IMR-90 (cell line): ENCODE results near the gene TPP1. TPM values are rescaled to one million over a fixed set of nuclear protein-coding genes. Genes with fewer than 3 reads are reported as not detected.

Source experiments
- ATAC-seq: fragments of 200-7000 bp; cut with Tn5 transposase; 2 replicates; pipeline ENCODE4 v1.9.1; 2020; ENCODE audit warnings: low read depth, mild to moderate bottlenecking, moderate library complexity
- BruUV-seq: library from RNA; stranded (reverse); fragments of 400-500 nt; replicated peaks from 2 replicates; lab custom pipeline; 2021; lab: Mats Ljungman, UMichigan
- CTCF ChIA-PET: fragments of 300-600 bp; formaldehyde crosslinking; extraction: SDS; loops from one replicate; lab custom pipeline; 2021; ENCODE audit warnings: antibody characterized with exemption; lab: Yijun Ruan, JAX
- POLR2A ChIA-PET: fragments of 300-600 bp; sonication (Branson Sonifier 250); formaldehyde crosslinking; loops from one replicate; lab custom pipeline; 2022; ENCODE audit warnings: antibody characterized with exemption; ENCODE audit not compliant: unreplicated experiment; lab: Charles Lee
- DNase-seq: peaks from one replicate; pipeline ENCODE4 v3.0.0; 2013
- H2AFZ ChIP-seq: replicated peaks from 2 replicates; pipeline ENCODE3; 2013; ENCODE audit warnings: low read length, mild to moderate bottlenecking; ENCODE audit not compliant: poor library complexity
- H2AK5ac ChIP-seq: 2 replicates; pipeline ENCODE4 v1.6.1; 2013; ENCODE audit warnings: low read depth, low read length, inconsistent platforms
- H2AK9ac ChIP-seq: replicated peaks from 2 replicates; pipeline ENCODE3; 2013; ENCODE audit warnings: mild to moderate bottlenecking, low read depth, low read length, moderate library complexity; ENCODE audit not compliant: poor library complexity
- H2BK120ac ChIP-seq: 2 replicates; pipeline ENCODE4 v1.6.1; 2013; ENCODE audit warnings: low read depth, low read length, inconsistent platforms
- H2BK15ac ChIP-seq: 3 replicates; pipeline ENCODE4 v1.6.1; 2013; ENCODE audit warnings: low read depth, low read length, inconsistent platforms
- H2BK20ac ChIP-seq: 2 replicates; pipeline ENCODE4 v1.6.1; 2013; ENCODE audit warnings: low read depth, mild to moderate bottlenecking, inconsistent platforms, low read length, moderate library complexity
- H2BK5ac ChIP-seq: 2 replicates; pipeline ENCODE4 v1.6.1; 2013; ENCODE audit warnings: mild to moderate bottlenecking, low read depth, low read length, inconsistent platforms; ENCODE audit not compliant: poor library complexity, severe bottlenecking
- H3K14ac ChIP-seq: replicated peaks from 2 replicates; pipeline ENCODE4 v1.6.1; 2013; ENCODE audit warnings: low read depth, low read length, inconsistent platforms
- H3K18ac ChIP-seq: 2 replicates; pipeline ENCODE4 v1.6.1; 2013; ENCODE audit warnings: low read depth, low read length, control low read depth
- H3K23ac ChIP-seq: 2 replicates; pipeline ENCODE4 v1.6.1; 2013; ENCODE audit warnings: low read depth, low read length, inconsistent platforms
- H3K27ac ChIP-seq: 2 replicates; pipeline ENCODE4 v1.5.1; 2013; ENCODE audit warnings: mild to moderate bottlenecking, control low read depth, low read length; ENCODE audit not compliant: insufficient read depth
- H3K27me3 ChIP-seq: 2 replicates; pipeline ENCODE4 v1.6.1; 2013; ENCODE audit warnings: low read length; ENCODE audit not compliant: control insufficient read depth, insufficient read depth
- H3K36me3 ChIP-seq: 2 replicates; pipeline ENCODE4 v1.6.1; 2013; ENCODE audit warnings: low read length, mixed read lengths; ENCODE audit not compliant: control insufficient read depth, insufficient read depth
- H3K4ac ChIP-seq: 2 replicates; pipeline ENCODE4 v1.6.1; 2013; ENCODE audit warnings: low read depth, low read length, inconsistent platforms
- H3K4me1 ChIP-seq: 2 replicates; pipeline ENCODE4 v1.6.1; 2013; ENCODE audit warnings: low read length, mixed read lengths; ENCODE audit not compliant: control insufficient read depth, insufficient read depth
- H3K4me2 ChIP-seq: 2 replicates; pipeline ENCODE4 v1.6.1; 2013; ENCODE audit warnings: low read depth, mild to moderate bottlenecking, control low read depth, low read length, moderate library complexity
- H3K4me3 ChIP-seq: 2 replicates; pipeline ENCODE4 v1.5.1; 2013; ENCODE audit warnings: low read depth, mild to moderate bottlenecking, control low read depth, low read length, moderate library complexity; ENCODE audit not compliant: insufficient read depth
- H3K56ac ChIP-seq: 2 replicates; pipeline ENCODE4 v1.6.1; 2013; ENCODE audit warnings: low read length, inconsistent platforms; ENCODE audit not compliant: insufficient read depth; ENCODE audit errors: extremely low read depth
- H3K79me1 ChIP-seq, 2 experiments: 2 replicates each; pipeline ENCODE4 v1.6.1; 2013; ENCODE audit warnings: low read length in 2 of 2, inconsistent platforms in 1 of 2, low read depth in 1 of 2
- H3K9ac ChIP-seq: 2 replicates; pipeline ENCODE4 v1.6.1; 2013; ENCODE audit warnings: low read depth, low read length, control low read depth
- H3K9me1 ChIP-seq: 2 replicates; pipeline ENCODE4 v1.6.1; 2013; ENCODE audit warnings: low read length, inconsistent platforms; ENCODE audit not compliant: insufficient read depth
- H3K9me3 ChIP-seq: 2 replicates; pipeline ENCODE4 v1.6.1; 2013; ENCODE audit warnings: low read length; ENCODE audit not compliant: control insufficient read depth, insufficient read depth
- H4K20me1 ChIP-seq: 2 replicates; pipeline ENCODE4 v1.6.1; 2013; ENCODE audit warnings: low read length, inconsistent platforms; ENCODE audit not compliant: insufficient read depth
- H4K5ac ChIP-seq: 2 replicates; pipeline ENCODE4 v1.6.1; 2013; ENCODE audit warnings: mild to moderate bottlenecking, low read depth, low read length, control low read depth
- H4K8ac ChIP-seq, 2 experiments: 2 replicates each; pipeline ENCODE4 v1.6.1; 2013; ENCODE audit warnings: low read depth in 2 of 2, low read length in 2 of 2, control low read depth in 1 of 2, inconsistent platforms in 1 of 2
- H4K91ac ChIP-seq: 2 replicates; pipeline ENCODE4 v1.6.1; 2013; ENCODE audit warnings: low read depth, low read length, inconsistent platforms; ENCODE audit not compliant: insufficient read depth
- BHLHE40 ChIP-seq: fragments of 150-350 bp; IDR thresholded peaks from 2 replicates; pipeline ENCODE4 v1.6.1; 2016; ENCODE audit warnings: mild to moderate bottlenecking, low read depth, low read length
- CEBPB ChIP-seq: IDR thresholded peaks from 2 replicates; pipeline ENCODE4 v1.6.1; 2012; ENCODE audit warnings: low read depth, low read length, improper control_type of control experiment
- CHD1 ChIP-seq: IDR thresholded peaks from 2 replicates; pipeline ENCODE4 v1.6.1; 2012; ENCODE audit warnings: low read depth, low read length, improper control_type of control experiment
- FOS ChIP-seq: fragments of 150-350 bp; IDR thresholded peaks from 2 replicates; pipeline ENCODE4 v1.6.1; 2016; ENCODE audit warnings: low read depth, low read length
- MAFK ChIP-seq: IDR thresholded peaks from 2 replicates; pipeline ENCODE4 v1.6.1; 2012; ENCODE audit warnings: low read depth, low read length, improper control_type of control experiment
- MAZ ChIP-seq: IDR thresholded peaks from 2 replicates; pipeline ENCODE4 v1.6.1; 2012; ENCODE audit warnings: low read depth, mild to moderate bottlenecking, low read length, improper control_type of control experiment, moderate library complexity, borderline replicate concordance
- MXI1 ChIP-seq: IDR thresholded peaks from 2 replicates; pipeline ENCODE4 v1.6.1; 2012; ENCODE audit warnings: low read depth, mild to moderate bottlenecking, low read length, moderate library complexity, borderline replicate concordance
- NFE2L2 ChIP-seq: fragments of 150-350 bp; IDR thresholded peaks from 2 replicates; pipeline ENCODE4 v1.6.1; 2016; ENCODE audit warnings: low read depth, mild to moderate bottlenecking, low read length
- POLR2A ChIP-seq: IDR thresholded peaks from 2 replicates; pipeline ENCODE4 v1.6.1; 2012; ENCODE audit warnings: mild to moderate bottlenecking, low read depth, low read length
- RAD21 ChIP-seq: IDR thresholded peaks from 2 replicates; pipeline ENCODE4 v1.6.1; 2012; ENCODE audit warnings: low read length, improper control_type of control experiment
- RCOR1 ChIP-seq: IDR thresholded peaks from 2 replicates; pipeline ENCODE4 v1.6.1; 2012; ENCODE audit warnings: mild to moderate bottlenecking, low read length, improper control_type of control experiment; ENCODE audit not compliant: insufficient replicate concordance
- RFX5 ChIP-seq: IDR thresholded peaks from 2 replicates; pipeline ENCODE4 v1.8.0; 2012; ENCODE audit warnings: low read depth, mild to moderate bottlenecking, low read length, moderate library complexity
- SMC3 ChIP-seq: fragments of 150-350 bp; IDR thresholded peaks from 2 replicates; pipeline ENCODE4 v1.6.1; 2016; ENCODE audit warnings: low read depth, mild to moderate bottlenecking, antibody characterized with exemption, low read length, moderate library complexity
- WGBS, 2 experiments: methylation state at CpG; one replicate each; pipeline versions ENCODE4 v1.1.5 to v1.1.7; 2013; ENCODE audit warnings: missing lambda C conversion rate in 2 of 2; ENCODE audit not compliant: insufficient read length in 1 of 2; ENCODE audit errors: extremely low coverage in 2 of 2; 5-methylcytosine and 5-hydroxymethylcytosine counted together
- dilution Hi-C: fragments of 300-500 bp; cut with HindIII; formaldehyde crosslinking; loops from one replicate; pipeline ENCODE4 v1.14.3; 2018; ENCODE audit warnings: low sequenced_read_pairs; ENCODE audit not compliant: unreplicated experiment
- in situ Hi-C: fragments of 300-500 bp; cut with MboI; formaldehyde crosslinking; loops from 3 replicates; pipeline ENCODE4 v1.14.3; 2019; ENCODE audit warnings: low sequenced_read_pairs, inconsistent platforms, mixed read lengths
- intact Hi-C: fragments of 100-400 bp; cut with micrococcal nuclease; formaldehyde crosslinking; loops from 2 replicates; pipeline ENCODE4 v1.10.0; 2022
- polyA plus RNA-seq, 3 experiments: library from polyadenylated mRNA; depleted of rRNA; stranded (reverse); fragments of >200 nt; gene quantifications; 2 replicates each; pipeline ENCODE4 v1.2.3, GENCODE V29; 2012; ENCODE audit warnings: low replicate concordance in 1 of 3
- total RNA-seq: library from RNA; depleted of rRNA; stranded (reverse); fragments of >200 nt; gene quantifications from 2 replicates; pipeline ENCODE4 v1.2.3, GENCODE V29; 2012
- TF ChIP-seq, protein P1 (sequence below): conservative IDR thresholded peaks from 2 replicates; pipeline ENCODE4 v1.5.1; 2012; ENCODE audit warnings: mild to moderate bottlenecking, low read depth, low read length, improper control_type of control experiment
- TF ChIP-seq, protein P2 (sequence below): fragments of 150-350 bp; IDR thresholded peaks from 2 replicates; pipeline ENCODE4 v1.6.1; 2016; ENCODE audit warnings: low read depth, mild to moderate bottlenecking, low read length, moderate library complexity, borderline replicate concordance
- TF ChIP-seq, protein P3 (sequence below): fragments of 150-350 bp; IDR thresholded peaks from 2 replicates; pipeline ENCODE4 v1.6.1; 2017; ENCODE audit warnings: mild to moderate bottlenecking, antibody characterized with exemption, low read length, low read depth

TPP1 gene
- total and polyA plus RNA-seq, 2 of the 4 experiments (the other 2 are of a cell fraction), result 33.5 to 108 TPM

DNA sequence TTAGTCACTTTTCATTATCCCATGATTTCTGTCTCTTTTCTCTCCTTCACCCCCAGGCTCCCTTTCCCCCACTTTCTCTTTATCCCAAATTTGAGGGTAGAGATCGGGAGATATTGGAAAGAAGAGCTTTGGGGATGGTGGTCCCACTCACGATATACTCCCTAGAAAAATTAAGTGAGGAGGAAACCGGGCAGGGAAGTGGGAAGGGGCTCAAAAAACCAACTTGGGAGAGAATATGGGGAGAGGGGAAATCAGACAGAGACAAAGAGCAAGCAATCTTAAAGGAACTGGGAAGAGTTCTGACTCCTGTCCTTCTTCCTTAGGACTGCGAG lies 37.3 kb upstream of the TPP1 start:
- peak overlapping the region; percentile 70; the same call in 1 of the 2 replicates for H3K14ac ChIP-seq
- peak overlapping the region in 1 of 2 experiments; percentile 59; a peak in 1 of 4 replicates for H4K8ac ChIP-seq
- DNase-seq (no peak), ATAC-seq (no peak)
- peaks cover 15% of the 10 kb centered on the region for H3K27me3 ChIP-seq
- peak overlapping the region; percentile 67 for H2AK9ac ChIP-seq
- H2AFZ ChIP-seq, result peak overlapping the region; percentile 34
- H4K5ac ChIP-seq, result no peak overlapping the region; the same call in 1 of the 2 replicates
- peak overlapping the region; percentile 99; the same call in 1 of the 2 replicates for H3K9ac ChIP-seq
- ChIA-PET POLR2A (interaction anchor here (0.9 kb wide), 1 partner anchor 337 kb away, joined by 5 read pairs; no protein-coding TSS in a partner anchor), CTCF (no interaction called here)
- no peak overlapping the region for H2BK20ac ChIP-seq
- peak overlapping the region; percentile 85; the same call in 1 of the 2 replicates for H3K4ac ChIP-seq
- in situ Hi-C loops, result no loop called here
- no TSS peak for BruUV-seq
- intact Hi-C loops, result no loop called here
- no peak overlapping the region for H3K56ac ChIP-seq
- H2BK15ac ChIP-seq, result no peak overlapping the region
- no peak overlapping the region for H3K27ac ChIP-seq
- no peak overlapping the region; the same call in 1 of the 2 replicates for H3K4me3 ChIP-seq
- dilution Hi-C loops, result no loop called here
- no peaks in the 10 kb centered on the region for H3K9me3 ChIP-seq
- H2BK120ac ChIP-seq, result no peak overlapping the region
- H3K9me1 ChIP-seq, result peaks cover 16% of the 10 kb centered on the region
- H3K36me3 ChIP-seq, result no peaks in the 10 kb centered on the region
- H3K79me1 ChIP-seq, result peaks cover 3 to 17% of the 10 kb centered on the region in 2 experiments; a peak in 2 of 4 replicates
- H4K20me1 ChIP-seq, result 0 out of 2 replicates have a peak, but pooled peaks cover 3% of the 10 kb centered on the region
- H2AK5ac ChIP-seq, result peak overlapping the region; percentile 43
- H3K4me2 ChIP-seq, result peak overlapping the region; percentile 98
- peak overlapping the region; percentile 18 for H3K23ac ChIP-seq
- no peak overlapping the region for H3K18ac ChIP-seq
- H2BK5ac ChIP-seq, result no peak overlapping the region
- peak overlapping the region; percentile 32 for H4K91ac ChIP-seq
- peaks cover 5% of the 10 kb centered on the region for H3K4me1 ChIP-seq
- TF ChIP-seq FOS (no peak), MAZ (no peak), NFE2L2 (no peak), RFX5 (no peak), BHLHE40 (no peak), CEBPB (no peak), MAFK (no peak), SMC3 (no peak), MXI1 (no peak), RCOR1 (no peak), POLR2A (no peak), CHD1 (no peak), RAD21 (no peak)
- TF ChIP-seq, protein P1, sequence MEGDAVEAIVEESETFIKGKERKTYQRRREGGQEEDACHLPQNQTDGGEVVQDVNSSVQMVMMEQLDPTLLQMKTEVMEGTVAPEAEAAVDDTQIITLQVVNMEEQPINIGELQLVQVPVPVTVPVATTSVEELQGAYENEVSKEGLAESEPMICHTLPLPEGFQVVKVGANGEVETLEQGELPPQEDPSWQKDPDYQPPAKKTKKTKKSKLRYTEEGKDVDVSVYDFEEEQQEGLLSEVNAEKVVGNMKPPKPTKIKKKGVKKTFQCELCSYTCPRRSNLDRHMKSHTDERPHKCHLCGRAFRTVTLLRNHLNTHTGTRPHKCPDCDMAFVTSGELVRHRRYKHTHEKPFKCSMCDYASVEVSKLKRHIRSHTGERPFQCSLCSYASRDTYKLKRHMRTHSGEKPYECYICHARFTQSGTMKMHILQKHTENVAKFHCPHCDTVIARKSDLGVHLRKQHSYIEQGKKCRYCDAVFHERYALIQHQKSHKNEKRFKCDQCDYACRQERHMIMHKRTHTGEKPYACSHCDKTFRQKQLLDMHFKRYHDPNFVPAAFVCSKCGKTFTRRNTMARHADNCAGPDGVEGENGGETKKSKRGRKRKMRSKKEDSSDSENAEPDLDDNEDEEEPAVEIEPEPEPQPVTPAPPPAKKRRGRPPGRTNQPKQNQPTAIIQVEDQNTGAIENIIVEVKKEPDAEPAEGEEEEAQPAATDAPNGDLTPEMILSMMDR, result no peak
- TF ChIP-seq, protein P2, sequence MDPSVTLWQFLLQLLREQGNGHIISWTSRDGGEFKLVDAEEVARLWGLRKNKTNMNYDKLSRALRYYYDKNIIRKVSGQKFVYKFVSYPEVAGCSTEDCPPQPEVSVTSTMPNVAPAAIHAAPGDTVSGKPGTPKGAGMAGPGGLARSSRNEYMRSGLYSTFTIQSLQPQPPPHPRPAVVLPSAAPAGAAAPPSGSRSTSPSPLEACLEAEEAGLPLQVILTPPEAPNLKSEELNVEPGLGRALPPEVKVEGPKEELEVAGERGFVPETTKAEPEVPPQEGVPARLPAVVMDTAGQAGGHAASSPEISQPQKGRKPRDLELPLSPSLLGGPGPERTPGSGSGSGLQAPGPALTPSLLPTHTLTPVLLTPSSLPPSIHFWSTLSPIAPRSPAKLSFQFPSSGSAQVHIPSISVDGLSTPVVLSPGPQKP, result no peak
- TF ChIP-seq, protein P3, sequence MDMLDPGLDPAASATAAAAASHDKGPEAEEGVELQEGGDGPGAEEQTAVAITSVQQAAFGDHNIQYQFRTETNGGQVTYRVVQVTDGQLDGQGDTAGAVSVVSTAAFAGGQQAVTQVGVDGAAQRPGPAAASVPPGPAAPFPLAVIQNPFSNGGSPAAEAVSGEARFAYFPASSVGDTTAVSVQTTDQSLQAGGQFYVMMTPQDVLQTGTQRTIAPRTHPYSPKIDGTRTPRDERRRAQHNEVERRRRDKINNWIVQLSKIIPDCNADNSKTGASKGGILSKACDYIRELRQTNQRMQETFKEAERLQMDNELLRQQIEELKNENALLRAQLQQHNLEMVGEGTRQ, result no peak
- WGBS, 2 experiments, result 0% methylated on average over 1 of the region's 4 CpGs; no CpG with 5 or more reads in 1 of the 2 experiments
